IMR-90 (cell line): ENCODE measurements around the gene FAM163B. TPM values are rescaled to one million over a fixed set of nuclear protein-coding genes. Genes with fewer than 3 reads are reported as not detected.

Experiments
- ATAC-seq: fragments of 200-7000 bp; cut with Tn5 transposase; 2 replicates; pipeline ENCODE4 v1.9.1; 2020; ENCODE audit warnings: low read depth, mild to moderate bottlenecking, moderate library complexity
- BruUV-seq: library from RNA; stranded (reverse); fragments of 400-500 nt; replicated peaks from 2 replicates; lab custom pipeline; 2021; lab: Mats Ljungman, UMichigan
- CTCF ChIA-PET: fragments of 300-600 bp; formaldehyde crosslinking; extraction: SDS; loops from one replicate; lab custom pipeline; 2021; ENCODE audit warnings: antibody characterized with exemption; lab: Yijun Ruan, JAX
- POLR2A ChIA-PET: fragments of 300-600 bp; sonication (Branson Sonifier 250); formaldehyde crosslinking; loops from one replicate; lab custom pipeline; 2022; ENCODE audit warnings: antibody characterized with exemption; ENCODE audit not compliant: unreplicated experiment; lab: Charles Lee
- DNase-seq: peaks from one replicate; pipeline ENCODE4 v3.0.0; 2013
- H2AFZ ChIP-seq: replicated peaks from 2 replicates; pipeline ENCODE3; 2013; ENCODE audit warnings: low read length, mild to moderate bottlenecking; ENCODE audit not compliant: poor library complexity
- H2AK5ac ChIP-seq: 2 replicates; pipeline ENCODE4 v1.6.1; 2013; ENCODE audit warnings: low read depth, low read length, inconsistent platforms
- H2AK9ac ChIP-seq: replicated peaks from 2 replicates; pipeline ENCODE3; 2013; ENCODE audit warnings: mild to moderate bottlenecking, low read depth, low read length, moderate library complexity; ENCODE audit not compliant: poor library complexity
- H2BK120ac ChIP-seq: 2 replicates; pipeline ENCODE4 v1.6.1; 2013; ENCODE audit warnings: low read depth, low read length, inconsistent platforms
- H2BK15ac ChIP-seq: 3 replicates; pipeline ENCODE4 v1.6.1; 2013; ENCODE audit warnings: low read depth, low read length, inconsistent platforms
- H2BK20ac ChIP-seq: 2 replicates; pipeline ENCODE4 v1.6.1; 2013; ENCODE audit warnings: low read depth, mild to moderate bottlenecking, inconsistent platforms, low read length, moderate library complexity
- H2BK5ac ChIP-seq: 2 replicates; pipeline ENCODE4 v1.6.1; 2013; ENCODE audit warnings: mild to moderate bottlenecking, low read depth, low read length, inconsistent platforms; ENCODE audit not compliant: poor library complexity, severe bottlenecking
- H3K14ac ChIP-seq: replicated peaks from 2 replicates; pipeline ENCODE4 v1.6.1; 2013; ENCODE audit warnings: low read depth, low read length, inconsistent platforms
- H3K18ac ChIP-seq: 2 replicates; pipeline ENCODE4 v1.6.1; 2013; ENCODE audit warnings: low read depth, low read length, control low read depth
- H3K23ac ChIP-seq: 2 replicates; pipeline ENCODE4 v1.6.1; 2013; ENCODE audit warnings: low read depth, low read length, inconsistent platforms
- H3K27ac ChIP-seq: 2 replicates; pipeline ENCODE4 v1.5.1; 2013; ENCODE audit warnings: mild to moderate bottlenecking, control low read depth, low read length; ENCODE audit not compliant: insufficient read depth
- H3K27me3 ChIP-seq: 2 replicates; pipeline ENCODE4 v1.6.1; 2013; ENCODE audit warnings: low read length; ENCODE audit not compliant: control insufficient read depth, insufficient read depth
- H3K36me3 ChIP-seq: 2 replicates; pipeline ENCODE4 v1.6.1; 2013; ENCODE audit warnings: low read length, mixed read lengths; ENCODE audit not compliant: control insufficient read depth, insufficient read depth
- H3K4ac ChIP-seq: 2 replicates; pipeline ENCODE4 v1.6.1; 2013; ENCODE audit warnings: low read depth, low read length, inconsistent platforms
- H3K4me1 ChIP-seq: 2 replicates; pipeline ENCODE4 v1.6.1; 2013; ENCODE audit warnings: low read length, mixed read lengths; ENCODE audit not compliant: control insufficient read depth, insufficient read depth
- H3K4me2 ChIP-seq: 2 replicates; pipeline ENCODE4 v1.6.1; 2013; ENCODE audit warnings: low read depth, mild to moderate bottlenecking, control low read depth, low read length, moderate library complexity
- H3K4me3 ChIP-seq: 2 replicates; pipeline ENCODE4 v1.5.1; 2013; ENCODE audit warnings: low read depth, mild to moderate bottlenecking, control low read depth, low read length, moderate library complexity; ENCODE audit not compliant: insufficient read depth
- H3K56ac ChIP-seq: 2 replicates; pipeline ENCODE4 v1.6.1; 2013; ENCODE audit warnings: low read length, inconsistent platforms; ENCODE audit not compliant: insufficient read depth; ENCODE audit errors: extremely low read depth
- H3K79me1 ChIP-seq, 2 experiments: 2 replicates each; pipeline ENCODE4 v1.6.1; 2013; ENCODE audit warnings: low read length in 2 of 2, inconsistent platforms in 1 of 2, low read depth in 1 of 2
- H3K9ac ChIP-seq: 2 replicates; pipeline ENCODE4 v1.6.1; 2013; ENCODE audit warnings: low read depth, low read length, control low read depth
- H3K9me1 ChIP-seq: 2 replicates; pipeline ENCODE4 v1.6.1; 2013; ENCODE audit warnings: low read length, inconsistent platforms; ENCODE audit not compliant: insufficient read depth
- H3K9me3 ChIP-seq: 2 replicates; pipeline ENCODE4 v1.6.1; 2013; ENCODE audit warnings: low read length; ENCODE audit not compliant: control insufficient read depth, insufficient read depth
- H4K20me1 ChIP-seq: 2 replicates; pipeline ENCODE4 v1.6.1; 2013; ENCODE audit warnings: low read length, inconsistent platforms; ENCODE audit not compliant: insufficient read depth
- H4K5ac ChIP-seq: 2 replicates; pipeline ENCODE4 v1.6.1; 2013; ENCODE audit warnings: mild to moderate bottlenecking, low read depth, low read length, control low read depth
- H4K8ac ChIP-seq, 2 experiments: 2 replicates each; pipeline ENCODE4 v1.6.1; 2013; ENCODE audit warnings: low read depth in 2 of 2, low read length in 2 of 2, control low read depth in 1 of 2, inconsistent platforms in 1 of 2
- H4K91ac ChIP-seq: 2 replicates; pipeline ENCODE4 v1.6.1; 2013; ENCODE audit warnings: low read depth, low read length, inconsistent platforms; ENCODE audit not compliant: insufficient read depth
- BHLHE40 ChIP-seq: fragments of 150-350 bp; IDR thresholded peaks from 2 replicates; pipeline ENCODE4 v1.6.1; 2016; ENCODE audit warnings: mild to moderate bottlenecking, low read depth, low read length
- MXI1 ChIP-seq: IDR thresholded peaks from 2 replicates; pipeline ENCODE4 v1.6.1; 2012; ENCODE audit warnings: low read depth, mild to moderate bottlenecking, low read length, moderate library complexity, borderline replicate concordance
- RAD21 ChIP-seq: IDR thresholded peaks from 2 replicates; pipeline ENCODE4 v1.6.1; 2012; ENCODE audit warnings: low read length, improper control_type of control experiment
- RCOR1 ChIP-seq: IDR thresholded peaks from 2 replicates; pipeline ENCODE4 v1.6.1; 2012; ENCODE audit warnings: mild to moderate bottlenecking, low read length, improper control_type of control experiment; ENCODE audit not compliant: insufficient replicate concordance
- RFX5 ChIP-seq: IDR thresholded peaks from 2 replicates; pipeline ENCODE4 v1.8.0; 2012; ENCODE audit warnings: low read depth, mild to moderate bottlenecking, low read length, moderate library complexity
- whole genome bisulfite sequencing, 2 experiments: methylation state at CpG; one replicate each; pipeline versions ENCODE4 v1.1.5 to v1.1.7; 2013; ENCODE audit warnings: missing lambda C conversion rate in 2 of 2; ENCODE audit not compliant: insufficient read length in 1 of 2; ENCODE audit errors: extremely low coverage in 2 of 2; 5-methylcytosine and 5-hydroxymethylcytosine counted together
- dilution Hi-C: fragments of 300-500 bp; cut with HindIII; formaldehyde crosslinking; loops from one replicate; pipeline ENCODE4 v1.14.3; 2018; ENCODE audit warnings: low sequenced_read_pairs; ENCODE audit not compliant: unreplicated experiment
- in situ Hi-C: fragments of 300-500 bp; cut with MboI; formaldehyde crosslinking; loops from 3 replicates; pipeline ENCODE4 v1.14.3; 2019; ENCODE audit warnings: low sequenced_read_pairs, inconsistent platforms, mixed read lengths
- intact Hi-C: fragments of 100-400 bp; cut with micrococcal nuclease; formaldehyde crosslinking; loops from 2 replicates; pipeline ENCODE4 v1.10.0; 2022
- polyA plus RNA-seq, 3 experiments: library from polyadenylated mRNA; depleted of rRNA; stranded (reverse); fragments of >200 nt; gene quantifications; 2 replicates each; pipeline ENCODE4 v1.2.3, GENCODE V29; 2012; ENCODE audit warnings: low replicate concordance in 1 of 3
- total RNA-seq: library from RNA; depleted of rRNA; stranded (reverse); fragments of >200 nt; gene quantifications from 2 replicates; pipeline ENCODE4 v1.2.3, GENCODE V29; 2012
- TF ChIP-seq, protein P1 (sequence below): fragments of 150-350 bp; IDR thresholded peaks from 2 replicates; pipeline ENCODE4 v1.6.1; 2017; ENCODE audit warnings: mild to moderate bottlenecking, antibody characterized with exemption, low read length, low read depth
- TF ChIP-seq, protein P2 (sequence below): fragments of 150-350 bp; IDR thresholded peaks from 2 replicates; pipeline ENCODE4 v1.6.1; 2016; ENCODE audit warnings: low read depth, mild to moderate bottlenecking, low read length, moderate library complexity, borderline replicate concordance

The FAM163B gene
- total and polyA plus RNA-seq, 2 of the 4 experiments (the other 2 are of a cell fraction) = not detected

DNA sequence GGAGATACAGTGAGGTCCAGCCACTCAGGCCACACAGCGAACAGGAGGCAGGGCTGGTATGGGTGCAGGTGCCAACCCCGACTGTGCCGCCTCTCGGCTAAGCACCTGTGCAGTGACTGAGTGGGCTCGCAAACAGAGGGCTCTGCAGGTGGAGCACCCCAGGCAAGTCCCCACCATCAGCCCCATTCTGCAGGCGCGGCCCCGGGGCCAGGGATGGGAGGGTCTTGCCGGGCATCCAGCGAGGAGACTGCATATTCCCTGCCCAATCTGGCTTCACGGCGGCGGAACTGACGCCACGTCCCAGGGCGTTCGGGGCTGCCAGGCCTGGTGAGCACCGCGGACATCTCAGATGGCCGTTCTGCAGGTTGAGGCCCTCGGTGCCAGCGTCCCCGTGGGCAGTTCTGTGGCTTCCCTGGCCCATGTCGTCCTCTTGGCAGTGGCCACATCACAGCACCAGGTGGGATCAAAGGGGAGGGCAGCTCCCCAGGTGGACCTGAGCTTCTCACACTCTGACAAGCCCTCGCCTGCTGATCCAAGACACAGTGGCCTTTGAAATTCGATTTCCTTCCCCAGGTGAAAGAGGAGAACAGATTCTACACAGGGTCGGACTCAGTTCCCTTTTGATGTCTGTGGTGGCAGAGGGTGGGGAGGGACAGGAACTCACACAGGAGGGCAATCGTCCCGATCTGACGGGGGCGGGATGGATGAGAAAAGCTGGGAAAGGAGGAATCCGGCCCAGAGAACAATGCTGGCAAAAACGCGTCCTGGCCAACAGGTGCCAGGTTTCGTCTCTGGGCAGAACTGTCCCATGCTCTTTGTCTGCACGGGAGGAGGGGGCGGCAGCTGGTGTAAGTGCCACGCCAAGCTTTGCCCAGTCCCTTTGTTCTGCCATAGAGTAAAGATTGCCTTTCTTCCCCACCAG lies 45.8 kb upstream of the FAM163B start (continued):
- TF ChIP-seq RFX5 = no peak

GRCh38 chr9:133653638-133654037 lies 44.4 kb upstream of the FAM163B start:
- Histone ChIP-seq H3K4ac (no peak overlapping the region), H3K18ac (no peak overlapping the region), H2AK9ac (no peak overlapping the region), H3K36me3 (no peaks in the 10 kb centered on the region), H3K9me3 (no peaks in the 10 kb centered on the region), H4K5ac (no peak overlapping the region), H3K4me3 (no peak overlapping the region), H3K27me3 (peaks cover 47% of the 10 kb centered on the region), H2AK5ac (no peak overlapping the region), H3K79me1 (no peaks in the 10 kb centered on the region), H2BK15ac (no peak overlapping the region), H3K9ac (no peak overlapping the region), H4K20me1 (no peaks in the 10 kb centered on the region), H4K8ac (no peak overlapping the region), H3K9me1 (no peaks in the 10 kb centered on the region), H3K4me2 (no peak overlapping the region), H3K23ac (no peak overlapping the region), H2BK5ac (no peak overlapping the region), H3K56ac (no peak overlapping the region), H2AFZ (no peak overlapping the region), H2BK20ac (no peak overlapping the region), H3K27ac (no peak overlapping the region), H2BK120ac (no peak overlapping the region), H3K4me1 (0 out of 2 replicates have a peak, but pooled peaks cover 1% of the 10 kb centered on the region), H4K91ac (no peak overlapping the region), H3K14ac (no peak overlapping the region)
- ChIA-PET CTCF (no interaction called here), POLR2A (no interaction called here)
- TF ChIP-seq RCOR1 (no peak), BHLHE40 (no peak), MXI1 (no peak), RAD21 (no peak)
- TF ChIP-seq, protein P1, sequence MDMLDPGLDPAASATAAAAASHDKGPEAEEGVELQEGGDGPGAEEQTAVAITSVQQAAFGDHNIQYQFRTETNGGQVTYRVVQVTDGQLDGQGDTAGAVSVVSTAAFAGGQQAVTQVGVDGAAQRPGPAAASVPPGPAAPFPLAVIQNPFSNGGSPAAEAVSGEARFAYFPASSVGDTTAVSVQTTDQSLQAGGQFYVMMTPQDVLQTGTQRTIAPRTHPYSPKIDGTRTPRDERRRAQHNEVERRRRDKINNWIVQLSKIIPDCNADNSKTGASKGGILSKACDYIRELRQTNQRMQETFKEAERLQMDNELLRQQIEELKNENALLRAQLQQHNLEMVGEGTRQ = no peak
- TF ChIP-seq, protein P2, sequence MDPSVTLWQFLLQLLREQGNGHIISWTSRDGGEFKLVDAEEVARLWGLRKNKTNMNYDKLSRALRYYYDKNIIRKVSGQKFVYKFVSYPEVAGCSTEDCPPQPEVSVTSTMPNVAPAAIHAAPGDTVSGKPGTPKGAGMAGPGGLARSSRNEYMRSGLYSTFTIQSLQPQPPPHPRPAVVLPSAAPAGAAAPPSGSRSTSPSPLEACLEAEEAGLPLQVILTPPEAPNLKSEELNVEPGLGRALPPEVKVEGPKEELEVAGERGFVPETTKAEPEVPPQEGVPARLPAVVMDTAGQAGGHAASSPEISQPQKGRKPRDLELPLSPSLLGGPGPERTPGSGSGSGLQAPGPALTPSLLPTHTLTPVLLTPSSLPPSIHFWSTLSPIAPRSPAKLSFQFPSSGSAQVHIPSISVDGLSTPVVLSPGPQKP = no peak
- ATAC-seq (no peak), DNase-seq (no peak)
- no TSS peak for BruUV-seq
- intact Hi-C loops (no loop called here), in situ Hi-C loops (no loop called here), dilution Hi-C loops (no loop called here)
- 58% methylated on average over 5 of the region's 9 CpGs; no CpG with 5 or more reads in 1 of the 2 experiments for WGBS, 2 experiments
